Effector memory CD8-positive, alpha-beta T cell (primary cell): ENCODE results near the gene KCNJ14.
A peak's percentile ranks its signal among the peaks of the same experiment; 100 is the strongest.
"Not testable (repeated sequence)": the region's sequence is repeated elsewhere in the genome, so short reads cannot be mapped to it uniquely, and the experiment has no call there.

ENCODE experiments used
- ATAC-seq: fragments of 150-1000 bp; cut with Tn5 transposase; replicated peaks from 2 replicates; pipeline ENCODE4 v1.10.0; 2021; ENCODE audit warnings: mild to moderate bottlenecking, moderate library complexity
- DNase-seq, 3 experiments: peaks; one replicate each; pipeline ENCODE4 v3.0.0; 2021
- H3K27ac Mint-ChIP-seq, 2 donors: one replicate each; pipeline ENCODE4 v1.8.0; 2022; ENCODE audit warnings: mild to moderate bottlenecking in 2 of 2, mixed read lengths in 2 of 2, moderate library complexity in 2 of 2
- H3K27me3 Mint-ChIP-seq, 2 donors: one replicate each; pipeline ENCODE4 v1.8.0; 2022; ENCODE audit warnings: mixed read lengths in 2 of 2
- H3K36me3 Mint-ChIP-seq: one replicate; pipeline ENCODE4 v1.8.0; 2022; ENCODE audit warnings: mild to moderate bottlenecking, moderate library complexity, mixed read lengths; ENCODE audit not compliant: insufficient read depth
- H3K4me1 Mint-ChIP-seq, 2 donors: one replicate each; pipeline ENCODE4 v1.8.0; 2022; ENCODE audit warnings: low read depth in 2 of 2, mixed read lengths in 2 of 2
- H3K4me3 Mint-ChIP-seq, 2 donors: one replicate each; pipeline ENCODE4 v1.8.0; 2022; ENCODE audit warnings: mild to moderate bottlenecking in 2 of 2, mixed read lengths in 2 of 2, moderate library complexity in 2 of 2
- H3K9me3 Mint-ChIP-seq, 2 donors: one replicate each; pipeline ENCODE4 v1.8.0; 2022; ENCODE audit warnings: mixed read lengths in 2 of 2

KCNJ14 gene

DNA sequence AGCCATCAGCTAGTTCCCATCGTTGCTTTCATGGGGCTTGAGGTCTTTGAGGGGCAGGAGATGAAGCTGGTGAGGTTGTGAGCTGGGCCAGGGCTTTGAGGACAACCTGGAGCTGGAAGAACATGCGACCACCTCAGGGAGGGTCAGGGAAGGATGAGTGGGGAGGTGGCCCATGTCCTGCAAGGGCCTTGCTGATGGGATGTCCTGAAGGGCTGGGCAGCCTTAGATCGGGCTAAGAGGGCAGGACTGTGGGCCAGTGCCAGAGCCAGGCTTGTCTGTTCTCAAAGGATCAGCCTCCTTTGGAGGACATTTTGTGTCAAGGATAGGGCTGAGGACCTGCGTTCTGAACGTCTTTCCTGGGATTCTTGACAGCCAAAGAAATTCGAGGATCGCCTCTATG lies 24.3 kb downstream of the KCNJ14 start:
- Mint-ChIP-seq H3K27ac (peak overlapping the region; percentile 74 to 76), H3K9me3 (no peaks in the 10 kb centered on the region), H3K4me1 (peaks cover 13 to 18% of the 10 kb centered on the region in 2 donors), H3K36me3 (peaks cover 37% of the 10 kb centered on the region), H3K27me3 (no peaks in the 10 kb centered on the region), H3K4me3 (peak overlapping the region; percentile 89 to 94)
- DNase-seq (no peak), ATAC-seq (no peak)

DNA sequence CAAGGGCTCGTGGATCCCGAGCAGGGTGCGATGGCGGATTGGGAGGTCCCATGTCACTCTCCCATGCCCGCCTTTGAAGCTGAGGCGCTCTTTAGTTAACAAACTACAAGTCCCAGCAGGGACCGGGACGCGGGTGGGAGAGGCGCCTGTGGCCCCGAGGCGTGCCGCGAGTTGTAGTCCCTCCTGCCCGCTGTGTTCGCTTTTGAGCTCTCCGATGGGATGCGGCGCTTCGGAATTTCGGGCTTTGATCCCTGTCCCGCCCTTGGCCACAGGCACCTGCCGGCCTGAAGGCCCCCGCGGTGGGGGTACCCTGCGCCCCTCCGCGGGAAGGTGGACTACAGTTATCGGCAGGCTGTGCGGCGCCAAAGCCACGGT lies 24.8 kb downstream of the KCNJ14 start:
- Mint-ChIP-seq H3K4me1 (peaks cover 13 to 18% of the 10 kb centered on the region in 2 donors), H3K4me3 (peak overlapping the region; percentile 89 to 94), H3K27me3 (no peaks in the 10 kb centered on the region), H3K36me3 (peaks cover 34% of the 10 kb centered on the region), H3K27ac (peak overlapping the region; percentile 76 to 89), H3K9me3 (no peaks in the 10 kb centered on the region)
- ATAC-seq (peak; percentile 45), DNase-seq (no peak)

DNA sequence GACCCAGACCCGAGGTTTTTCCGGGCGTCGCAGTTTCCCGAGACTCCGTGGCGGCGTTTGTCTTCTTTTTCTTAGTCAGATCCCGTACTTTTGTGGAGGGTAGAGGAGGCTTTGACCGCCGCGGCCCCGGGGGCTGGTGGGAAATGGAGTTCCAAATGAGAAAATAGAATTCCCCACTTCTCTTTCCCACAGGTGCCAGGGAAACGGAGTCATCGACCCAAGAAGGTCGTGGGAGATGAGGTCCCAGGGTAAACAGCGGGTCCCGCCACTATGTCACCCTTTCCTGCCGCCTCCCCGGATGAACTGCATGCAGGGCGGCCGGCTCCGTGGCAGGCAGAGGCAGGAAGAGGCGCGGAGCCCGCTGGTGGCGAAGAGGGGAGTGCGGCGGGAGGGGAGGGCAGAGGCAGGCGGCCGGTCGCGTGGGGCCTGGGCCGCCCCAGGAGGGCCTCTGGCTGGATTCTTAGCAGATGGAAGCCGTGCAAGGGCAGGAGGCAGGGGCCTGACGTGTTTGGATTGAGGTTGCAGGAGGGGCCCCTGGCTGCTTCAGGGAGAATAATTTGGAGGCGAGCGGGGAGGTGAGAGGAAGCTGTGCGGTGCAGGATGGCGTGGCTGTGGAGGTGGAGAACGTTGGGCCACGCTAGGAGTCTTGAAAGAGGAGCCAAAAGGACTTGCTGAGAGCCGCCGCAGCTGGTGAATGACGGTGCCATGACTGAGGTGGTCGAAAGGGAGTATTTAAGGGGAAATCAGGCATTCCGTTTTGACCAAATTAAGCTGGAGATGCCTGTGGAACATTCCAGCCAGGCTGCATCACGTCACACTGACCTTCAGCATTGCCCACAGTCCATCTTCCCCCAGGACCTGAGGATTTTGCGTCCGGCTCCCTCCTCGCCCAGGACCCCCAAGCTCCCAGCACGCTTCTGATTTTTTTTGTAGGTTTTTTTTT lies 25.5 kb downstream of the KCNJ14 start:
- H3K27ac Mint-ChIP-seq, result peak overlapping the region; percentile 76 to 89
- H3K9me3 Mint-ChIP-seq, result no peaks in the 10 kb centered on the region
- DNase-seq, result peak; percentile 45 to 49 (median 46)
- ATAC-seq, result peak; percentile 89
- H3K4me3 Mint-ChIP-seq, result peak overlapping the region; percentile 89 to 94
- no peaks in the 10 kb centered on the region for H3K27me3 Mint-ChIP-seq
- H3K36me3 Mint-ChIP-seq, result peaks cover 28% of the 10 kb centered on the region
- peaks cover 13 to 18% of the 10 kb centered on the region in 2 donors for H3K4me1 Mint-ChIP-seq

DNA sequence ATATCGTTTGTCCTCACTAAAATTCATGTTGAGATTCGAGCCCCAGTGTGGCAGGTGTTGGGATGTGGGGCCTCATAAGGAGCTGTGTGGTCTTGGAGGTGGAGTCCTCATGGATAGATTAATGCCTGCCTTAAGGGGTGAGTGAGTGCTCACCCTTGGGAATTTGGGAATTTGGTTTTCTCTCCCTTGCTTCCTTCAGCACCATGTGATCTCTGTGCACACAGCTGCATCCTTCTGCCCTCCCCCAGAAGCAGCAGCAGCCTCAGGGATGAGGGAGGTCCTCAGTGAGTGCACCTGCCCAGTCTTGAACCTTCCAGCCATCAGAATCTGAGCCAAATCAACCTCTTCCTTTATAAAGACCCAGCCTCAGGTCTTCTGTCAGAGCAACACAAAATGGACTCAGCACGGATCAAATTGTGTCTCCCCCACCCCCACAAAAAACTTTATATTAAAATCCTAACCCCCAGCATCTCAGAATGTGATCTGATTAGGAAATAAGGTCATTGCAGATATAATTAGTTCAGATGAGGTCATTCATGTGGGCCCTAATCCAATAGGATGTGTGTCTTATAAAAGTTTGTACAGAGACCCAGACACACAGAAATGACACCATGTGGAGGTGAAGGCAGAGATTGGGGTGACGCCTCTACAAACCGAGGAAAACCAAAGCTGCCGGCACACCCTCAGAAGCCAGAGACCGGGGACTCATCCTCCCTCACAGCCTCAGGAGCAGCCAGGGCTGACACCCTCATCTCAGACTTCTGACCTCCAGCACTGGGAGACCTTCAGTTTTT lies 26.7 kb downstream of the KCNJ14 start:
- DNase-seq (no peak), ATAC-seq (no peak)
- H3K27ac Mint-ChIP-seq, result peak overlapping the region in 1 of 2 donors; percentile 89
- H3K4me3 Mint-ChIP-seq, result peak overlapping the region; percentile 89 to 94
- peaks cover 20% of the 10 kb centered on the region for H3K36me3 Mint-ChIP-seq
- peaks cover 13 to 18% of the 10 kb centered on the region in 2 donors for H3K4me1 Mint-ChIP-seq
- no peaks in the 10 kb centered on the region for H3K27me3 Mint-ChIP-seq
- H3K9me3 Mint-ChIP-seq, result no peaks in the 10 kb centered on the region

DNA sequence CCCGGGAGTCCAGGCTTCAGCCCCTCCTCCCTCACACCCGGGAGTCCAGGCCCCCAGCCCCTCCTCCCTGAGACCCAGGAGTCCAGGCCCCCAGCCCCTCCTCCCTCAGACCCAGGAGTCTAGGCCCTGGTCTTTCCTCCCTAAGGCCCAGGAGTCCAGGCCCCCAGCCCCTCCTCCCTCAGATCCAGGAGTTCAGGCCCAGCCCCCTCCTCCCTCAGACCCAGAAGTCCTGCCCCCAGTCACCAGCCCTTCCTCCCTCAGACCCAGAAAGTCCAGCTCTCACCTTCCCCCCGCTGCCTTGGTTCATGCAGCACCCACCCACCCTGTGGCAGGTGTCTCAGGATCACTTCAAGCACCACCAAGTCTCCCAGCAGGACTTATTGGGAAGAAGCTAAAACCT lies 27.9 kb downstream of the KCNJ14 start:
- no peaks in the 10 kb centered on the region for H3K9me3 Mint-ChIP-seq
- H3K4me1 Mint-ChIP-seq, result peaks cover 13 to 18% of the 10 kb centered on the region in 2 donors
- peaks cover 18% of the 10 kb centered on the region for H3K36me3 Mint-ChIP-seq
- no peaks in the 10 kb centered on the region for H3K27me3 Mint-ChIP-seq
- no peak for ATAC-seq
- DNase-seq, result no peak
- H3K27ac Mint-ChIP-seq, result peak overlapping the region; percentile 27 to 81
- no peak overlapping the region for H3K4me3 Mint-ChIP-seq

DNA sequence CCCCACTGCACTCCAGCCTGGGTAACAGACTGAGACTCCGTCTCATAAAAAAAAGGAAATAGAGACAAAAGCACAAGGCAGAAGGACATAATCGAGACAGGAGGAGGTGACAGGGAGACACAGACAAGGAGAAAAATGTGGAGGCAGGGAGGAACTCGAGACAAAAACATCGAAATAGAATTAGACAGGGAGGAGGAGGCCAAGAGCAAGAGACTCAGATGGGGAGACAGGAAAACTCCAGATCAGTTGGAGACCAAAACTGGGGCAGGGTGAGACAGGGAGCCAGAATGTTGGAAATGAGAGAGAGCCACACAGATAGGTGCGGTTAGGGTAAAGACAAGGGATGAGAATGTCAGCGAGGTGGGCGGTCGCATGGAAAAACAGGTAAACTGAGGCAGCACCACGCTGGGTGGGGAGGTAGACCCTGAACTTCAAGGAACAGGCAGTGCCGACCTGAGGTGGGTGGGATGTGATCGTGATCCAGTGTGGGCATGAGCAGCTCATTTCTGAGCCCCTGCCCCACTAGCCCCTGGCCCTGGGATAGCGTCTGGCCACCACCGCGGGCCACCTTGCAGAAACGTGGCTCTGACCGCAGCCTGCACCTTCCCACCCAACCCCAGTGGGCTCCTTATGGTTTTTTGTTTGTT lies 29.0 kb downstream of the KCNJ14 start:
- Mint-ChIP-seq H3K27me3 (no peaks in the 10 kb centered on the region), H3K27ac (no peak overlapping the region), H3K4me3 (no peak overlapping the region), H3K9me3 (no peaks in the 10 kb centered on the region), H3K36me3 (peaks cover 17% of the 10 kb centered on the region), H3K4me1 (peaks cover 11 to 16% of the 10 kb centered on the region in 2 donors)
- ATAC-seq, result no peak
- no peak for DNase-seq

DNA sequence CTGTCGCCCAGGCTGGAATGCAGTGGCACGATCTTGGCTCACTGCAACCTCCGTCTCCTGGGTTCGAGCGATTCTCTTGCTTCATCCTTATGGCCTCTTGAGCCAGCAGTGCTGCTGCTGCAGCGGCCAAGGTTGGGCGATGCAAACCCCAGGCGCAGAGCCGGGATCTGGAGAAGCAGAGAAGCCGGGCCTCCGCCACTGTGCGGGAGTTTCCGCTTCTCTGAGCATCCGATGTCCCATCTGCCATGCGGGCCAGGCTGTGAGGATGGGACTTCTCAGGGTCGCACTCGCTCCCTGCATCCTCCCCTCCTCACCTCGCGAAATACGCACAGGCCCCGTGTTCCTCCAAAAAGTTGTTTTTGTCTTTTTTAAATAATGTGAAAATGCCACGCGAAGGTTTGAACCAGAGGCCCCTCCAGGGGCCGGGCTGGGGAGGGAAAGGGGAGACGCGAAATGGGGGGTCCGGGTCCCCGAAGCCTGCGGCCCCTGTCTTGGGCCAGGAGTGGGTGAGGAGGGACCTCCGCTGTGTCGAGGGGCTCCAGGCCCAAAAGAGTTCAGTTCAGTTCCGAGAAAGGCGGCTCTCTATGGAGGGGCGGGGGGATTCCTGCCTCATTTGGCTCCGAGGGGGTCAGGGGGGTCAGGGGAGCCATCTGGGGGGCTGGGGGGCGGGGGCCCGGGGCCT lies 29.7 kb downstream of the KCNJ14 start:
- H3K36me3 Mint-ChIP-seq, result peaks cover 10% of the 10 kb centered on the region
- no peak for ATAC-seq
- no peaks in the 10 kb centered on the region for H3K27me3 Mint-ChIP-seq

DNA sequence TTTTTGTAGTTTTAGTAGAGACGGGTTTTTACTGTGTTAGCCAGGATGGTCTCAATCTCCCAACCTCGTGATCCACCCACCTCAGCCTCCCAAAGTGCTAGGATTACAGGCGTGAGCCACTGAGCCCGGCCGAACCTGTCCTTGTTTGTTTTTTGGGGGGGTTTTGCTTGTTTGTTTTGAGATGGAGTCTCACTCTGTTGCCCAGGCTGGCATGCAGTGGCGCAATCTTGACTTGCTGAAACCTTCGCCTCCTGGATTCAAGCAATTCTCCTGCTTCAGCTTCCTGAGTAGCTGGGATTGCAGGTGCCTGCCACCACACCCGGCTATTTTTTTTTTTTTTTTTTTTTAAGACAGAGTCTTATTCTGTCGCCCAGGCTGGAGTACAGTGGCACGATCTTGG lies 31.3 kb downstream of the KCNJ14 start:
- not testable (repeated sequence) for H3K9me3 Mint-ChIP-seq, H3K27me3 Mint-ChIP-seq, H3K4me3 Mint-ChIP-seq, ATAC-seq, H3K36me3 Mint-ChIP-seq, H3K27ac Mint-ChIP-seq, DNase-seq, H3K4me1 Mint-ChIP-seq

More for the DNA sequence above, 29.7 kb downstream of the KCNJ14 start:
- no peaks in the 10 kb centered on the region for H3K9me3 Mint-ChIP-seq
- H3K4me1 Mint-ChIP-seq, result peaks cover 8 to 15% of the 10 kb centered on the region in 2 donors
- DNase-seq, result no peak
- H3K27ac Mint-ChIP-seq, result no peak overlapping the region
- H3K4me3 Mint-ChIP-seq, result no peak overlapping the region

DNA sequence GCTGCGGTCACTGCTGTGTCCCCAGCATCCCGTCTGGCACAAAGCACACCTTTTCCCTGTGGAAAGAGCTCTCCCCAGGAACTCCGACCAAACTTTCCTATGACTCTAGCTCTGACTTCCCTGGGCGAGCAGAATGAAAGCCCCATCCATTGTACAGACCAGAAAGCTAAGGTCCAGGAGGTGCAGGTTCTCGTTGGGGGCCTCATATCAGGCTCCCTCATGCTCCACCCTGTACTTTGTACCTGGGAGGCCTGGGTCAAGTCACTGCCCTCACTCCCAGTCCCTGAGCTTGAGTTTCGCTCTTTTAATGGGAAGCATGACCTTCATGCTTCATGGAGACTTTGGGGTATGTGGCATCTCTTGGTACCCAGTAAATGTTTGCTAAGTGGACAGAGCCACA lies 32.2 kb downstream of the KCNJ14 start:
- no peak for ATAC-seq
- Mint-ChIP-seq H3K36me3 (peaks cover 3% of the 10 kb centered on the region), H3K4me1 (peaks cover 14 to 15% of the 10 kb centered on the region in 2 donors), H3K27me3 (peaks cover 6 to 10% of the 10 kb centered on the region in 2 donors), H3K9me3 (peaks cover 0 to 2% of the 10 kb centered on the region in 2 donors), H3K4me3 (no peak overlapping the region), H3K27ac (no peak overlapping the region)
- no peak for DNase-seq

DNA sequence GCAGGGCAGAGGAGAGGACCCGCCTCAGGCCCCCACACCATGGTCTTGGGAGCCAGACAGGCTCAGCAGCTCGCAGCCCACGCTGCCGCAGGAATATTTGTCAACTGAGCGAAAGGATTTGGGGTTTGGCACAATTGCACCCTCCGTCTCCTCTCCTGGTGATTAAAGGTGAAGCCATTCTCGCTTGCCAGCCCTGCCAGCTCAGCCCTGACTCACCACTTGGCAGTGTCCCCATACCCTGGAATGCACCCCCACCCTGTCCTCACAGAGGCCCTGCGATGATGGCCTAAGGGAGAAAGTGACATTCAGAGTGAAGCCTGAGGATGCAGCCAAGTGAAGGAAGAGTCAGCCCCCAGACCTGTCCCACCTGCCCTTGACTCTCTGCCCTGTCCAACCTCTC lies 32.6 kb downstream of the KCNJ14 start:
- ATAC-seq (no peak), DNase-seq (no peak)
- peaks cover 0 to 3% of the 10 kb centered on the region in 2 donors for H3K9me3 Mint-ChIP-seq
- H3K27me3 Mint-ChIP-seq, result peaks cover 10 to 14% of the 10 kb centered on the region in 2 donors
- peaks cover 3% of the 10 kb centered on the region for H3K36me3 Mint-ChIP-seq
- no peak overlapping the region for H3K4me3 Mint-ChIP-seq
- H3K4me1 Mint-ChIP-seq, result peaks cover 18 to 20% of the 10 kb centered on the region in 2 donors
- no peak overlapping the region for H3K27ac Mint-ChIP-seq

DNA sequence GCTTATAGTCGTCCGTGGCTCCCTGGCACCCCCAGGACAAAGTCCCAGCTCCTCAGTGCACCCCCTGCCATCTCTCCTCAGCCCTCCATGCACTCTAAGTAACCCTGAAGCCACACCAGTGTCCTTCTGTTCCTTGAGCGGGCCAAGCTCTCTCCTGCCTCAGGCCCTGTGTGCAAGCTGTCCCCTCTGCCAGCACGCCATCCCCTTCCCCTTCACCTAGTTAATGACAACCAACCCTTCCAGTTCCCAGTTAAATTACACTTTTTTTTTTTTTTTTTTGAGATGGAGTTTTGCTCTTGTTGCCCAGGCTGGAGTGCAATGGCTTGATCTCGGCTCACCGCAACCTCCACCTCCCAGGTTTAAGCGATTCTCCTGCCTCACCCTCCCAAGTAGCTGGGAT lies 33.1 kb downstream of the KCNJ14 start:
- not testable (repeated sequence) for H3K27ac Mint-ChIP-seq, DNase-seq, H3K9me3 Mint-ChIP-seq, H3K36me3 Mint-ChIP-seq, ATAC-seq, H3K4me3 Mint-ChIP-seq
- Mint-ChIP-seq H3K4me1 (peaks cover 19 to 21% of the 10 kb centered on the region in 2 donors), H3K27me3 (peaks cover 10 to 15% of the 10 kb centered on the region in 2 donors)

DNA sequence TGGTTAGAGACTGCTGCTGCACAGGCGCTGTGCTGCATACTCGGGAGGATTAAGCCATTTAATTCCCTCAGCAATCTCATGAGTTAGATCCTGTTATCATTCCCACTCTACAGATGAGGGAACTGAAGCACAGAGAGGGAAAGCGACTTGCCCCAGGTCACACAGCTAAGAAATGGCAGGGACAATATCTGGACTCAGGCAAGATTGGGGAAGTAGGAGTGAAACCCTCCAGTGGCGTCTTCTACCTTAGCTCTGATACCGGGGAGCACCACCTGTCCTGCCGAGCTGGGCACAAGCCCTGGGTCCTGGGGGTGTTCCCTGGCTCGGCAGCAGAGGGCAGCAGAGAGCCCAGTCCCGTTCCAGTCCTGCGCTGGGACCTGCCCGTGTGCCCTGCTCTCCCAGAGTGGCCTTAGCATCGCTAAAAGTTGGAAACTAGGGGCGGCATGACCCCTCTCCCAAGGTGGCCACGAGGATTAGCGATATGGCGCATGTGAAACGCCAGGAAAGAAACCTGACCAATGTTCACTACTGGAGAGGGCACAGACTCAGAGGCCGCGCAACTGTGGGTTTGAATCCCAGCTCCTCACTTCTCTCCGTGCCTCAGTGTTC lies 34.3 kb downstream of the KCNJ14 start:
- DNase-seq, result peak; percentile 78 to 83 (median 82)
- peaks cover 3% of the 10 kb centered on the region for H3K36me3 Mint-ChIP-seq
- peak; percentile 47 for ATAC-seq
- peak overlapping the region in 1 of 2 donors; percentile 58 for H3K4me3 Mint-ChIP-seq
- H3K27ac Mint-ChIP-seq, result no peak overlapping the region
- H3K27me3 Mint-ChIP-seq, result peaks cover 15 to 23% of the 10 kb centered on the region in 2 donors
- H3K9me3 Mint-ChIP-seq, result peaks cover 0 to 3% of the 10 kb centered on the region in 2 donors
- peaks cover 25 to 27% of the 10 kb centered on the region in 2 donors for H3K4me1 Mint-ChIP-seq
